A673 (cell line): Measurements from ENCODE around the gene GSE1.

Experiments used
- CTCF ChIP-seq: fragments of 300-800, 200-600 bp; sonication (generic); conservative IDR thresholded peaks from 2 replicates; pipeline ENCODE4 v1.5.1; 2017; ENCODE audit warnings: low read depth, mild to moderate bottlenecking, antibody characterized with exemption, low read length, moderate library complexity, mixed read lengths
- EZH2 ChIP-seq: fragments of 200-600 bp; sonication (generic); IDR thresholded peaks from 2 replicates; pipeline ENCODE4 v1.6.1; 2017; ENCODE audit warnings: borderline replicate concordance, low read depth, mild to moderate bottlenecking, mixed read lengths, antibody characterized with exemption, low read length; ENCODE audit not compliant: poor library complexity, severe bottlenecking

- TF ChIP-seq CTCF: no peak
- TF ChIP-seq EZH2: no peak
Observed at GRCh38 chr16:85711982-85712587, 99.0 kb downstream of the GSE1 start.
